HG03442 (cell line): Measurements from ENCODE around the gene DNAH3.
"Not testable (repeated sequence)": the region's sequence is repeated elsewhere in the genome, so short reads cannot be mapped to it uniquely, and the experiment has no call there.

Experiments
- ATAC-seq: cut with Tn5 transposase; IDR thresholded peaks from one replicate; pipeline ENCODE4 v1.9.1; 2021; ENCODE audit warnings: mild to moderate bottlenecking, moderate library complexity; ENCODE audit not compliant: unreplicated experiment

Gene DNAH3

GRCh38 chr16:21023509-21024202 lies 127.0 kb downstream of the DNAH3 start:
- no peak for ATAC-seq

GRCh38 chr16:21021316-21021715 lies 129.3 kb downstream of the DNAH3 start:
- ATAC-seq: no peak

GRCh38 chr16:21009815-21010214 lies 140.8 kb downstream of the DNAH3 start:
- ATAC-seq: no peak

DNA sequence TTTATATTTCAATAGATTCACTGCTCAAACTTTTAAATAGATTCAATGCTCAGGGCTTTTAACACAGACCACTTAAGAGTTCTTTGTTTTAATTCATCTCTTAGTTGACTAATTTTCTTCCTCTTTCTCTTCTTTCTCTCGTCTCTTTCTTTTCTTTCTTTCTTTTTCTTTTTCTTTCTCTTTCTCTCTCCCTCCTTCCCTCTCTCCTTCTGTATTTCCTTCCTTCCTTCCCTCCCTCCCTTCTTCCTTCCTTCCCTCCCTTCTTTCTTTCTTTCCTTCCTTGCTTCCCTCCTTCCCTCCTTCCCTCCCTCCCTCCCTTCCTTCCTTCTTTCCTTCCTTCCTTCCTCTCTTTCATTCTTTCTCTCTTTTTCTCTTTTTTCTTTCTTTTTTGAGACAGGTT lies 145.6 kb downstream of the DNAH3 start:
- ATAC-seq: no peak

DNA sequence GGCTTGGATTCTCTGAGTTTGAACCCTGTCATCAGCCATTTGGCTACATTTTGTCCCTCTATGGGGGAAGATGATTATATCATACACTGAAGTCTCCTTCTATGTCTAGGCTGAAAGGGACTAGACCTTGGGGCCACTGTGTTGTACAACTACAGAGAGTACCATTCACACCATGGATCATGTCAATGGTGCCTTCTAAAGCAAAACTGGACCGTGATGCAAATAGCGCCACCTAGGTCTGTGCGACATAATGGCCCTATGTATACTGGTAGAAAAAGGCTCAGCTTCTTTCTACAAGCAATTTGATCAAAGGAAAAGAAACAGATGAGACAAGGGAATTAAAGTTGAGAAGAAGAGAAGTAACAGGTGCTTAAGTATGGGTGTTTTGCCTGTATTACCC lies 149.4 kb downstream of the DNAH3 start:
- no peak for ATAC-seq

GRCh38 chr16:20997147-20997546 lies 153.5 kb downstream of the DNAH3 start:
- no peak for ATAC-seq

GRCh38 chr16:20995711-20996110 lies 154.9 kb downstream of the DNAH3 start:
- no peak for ATAC-seq

- ATAC-seq: not testable (repeated sequence)
Observed at GRCh38 chr16:20989496-20990070, 161.1 kb downstream of the DNAH3 start.

DNA sequence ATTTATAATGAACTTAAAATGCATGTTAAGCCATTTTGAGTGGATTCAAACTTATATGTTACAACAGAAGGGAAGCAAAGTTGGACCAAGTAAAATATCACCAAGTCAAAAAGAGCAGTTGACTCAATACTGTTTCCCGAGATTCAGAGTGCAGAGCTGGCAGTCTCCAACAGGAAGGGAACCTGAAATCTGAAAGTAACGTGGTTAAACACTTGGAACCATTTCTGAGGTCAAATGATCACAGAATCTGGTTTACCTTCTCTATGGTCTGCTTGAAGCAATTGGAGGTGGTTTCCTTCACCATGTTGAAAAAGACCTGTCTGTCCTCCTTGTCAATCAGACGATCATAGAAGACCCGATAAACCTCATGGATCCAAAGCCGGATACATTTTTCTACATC lies 163.6 kb downstream of the DNAH3 start:
- no peak for ATAC-seq

GRCh38 chr16:20984019-20984418 lies 166.6 kb downstream of the DNAH3 start:
- no peak for ATAC-seq

DNA sequence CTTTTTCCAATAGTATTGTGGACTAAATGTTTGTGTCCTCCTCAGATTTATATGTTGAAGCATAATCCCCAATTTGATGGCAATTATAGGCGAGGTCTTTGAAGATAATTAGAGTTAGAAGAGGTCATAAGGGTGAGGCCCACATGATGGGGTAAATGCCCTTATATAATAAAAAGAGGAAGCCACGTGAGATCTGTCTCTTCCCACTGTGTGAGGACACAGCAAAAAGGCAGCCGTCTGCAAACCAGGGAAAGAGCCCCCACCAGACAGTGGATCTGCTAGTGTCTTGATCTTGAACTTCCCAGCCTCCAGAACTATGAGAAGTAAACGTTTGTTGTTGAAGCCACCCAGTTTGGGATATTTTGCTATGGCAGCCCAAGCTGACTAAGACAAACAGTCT lies 174.1 kb downstream of the DNAH3 start:
- ATAC-seq: no peak

- not testable (repeated sequence) for ATAC-seq
Observed at GRCh38 chr16:20973201-20973600, 177.4 kb downstream of the DNAH3 start.

DNA sequence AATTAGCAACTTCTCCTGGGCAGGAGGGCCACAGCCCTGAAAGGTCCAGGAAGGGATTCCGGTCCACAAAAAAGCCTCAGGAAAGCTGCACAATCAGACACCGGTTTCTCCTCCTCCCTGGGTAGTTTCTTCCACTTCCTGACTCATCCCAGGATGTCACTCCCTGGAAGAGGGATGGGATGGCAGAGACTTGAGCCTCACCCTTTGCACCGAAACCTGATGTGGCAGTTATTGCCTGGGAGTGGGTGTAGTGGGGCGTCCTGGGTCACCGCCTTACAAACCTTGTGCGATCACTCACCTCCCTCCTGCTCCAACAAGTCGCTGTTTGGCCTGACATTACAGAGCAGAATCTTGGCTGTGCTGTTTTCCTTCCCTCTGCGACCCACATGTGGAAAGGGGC lies 179.2 kb downstream of the DNAH3 start:
- ATAC-seq: no peak

DNA sequence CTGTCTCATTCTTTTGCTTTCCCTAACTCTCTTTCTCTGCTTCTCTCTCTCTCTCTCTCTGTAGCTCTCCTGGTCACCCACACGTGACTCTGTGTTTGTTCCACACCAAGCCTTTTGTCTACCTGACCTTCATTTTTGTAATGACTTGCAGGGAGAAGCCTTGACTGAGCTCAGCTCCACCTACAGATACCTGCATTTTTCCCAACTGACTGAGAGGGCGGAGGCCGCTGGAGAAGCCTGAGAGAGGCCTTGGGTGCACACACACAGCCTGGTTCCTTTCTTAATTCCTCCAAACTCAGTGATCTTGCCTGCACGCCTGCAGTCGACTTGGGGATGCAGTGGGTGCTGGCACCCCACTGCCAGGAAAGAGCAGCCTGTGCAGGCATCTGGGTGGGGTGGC lies 181.3 kb downstream of the DNAH3 start:
- ATAC-seq: no peak

DNA sequence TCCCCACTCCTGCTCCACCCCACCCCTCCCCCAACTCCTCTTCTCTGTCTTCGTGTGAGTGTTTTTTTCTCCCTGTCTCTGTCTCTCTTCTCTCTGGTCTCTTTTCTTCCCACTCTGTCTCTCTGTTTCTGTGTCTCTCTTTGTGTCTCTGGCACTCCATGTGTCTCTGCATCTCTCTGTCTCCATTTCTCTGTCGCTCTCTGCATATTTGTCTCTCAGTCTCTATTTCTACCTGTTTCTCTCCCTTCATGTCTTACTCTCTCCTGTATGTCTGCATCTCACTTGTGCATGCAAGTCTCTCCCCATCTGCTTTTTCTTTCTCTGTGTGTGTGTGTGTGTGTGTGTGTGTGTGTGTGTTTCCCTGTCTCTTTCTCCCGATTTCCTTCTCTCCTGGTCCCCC lies 181.9 kb downstream of the DNAH3 start:
- ATAC-seq: no peak

GRCh38 chr16:20960899-20961298 lies 189.7 kb downstream of the DNAH3 start:
- ATAC-seq: no peak

- ATAC-seq: no peak
Observed at GRCh38 chr16:20957153-20957552, 193.5 kb downstream of the DNAH3 start.

GRCh38 chr16:20956319-20956718 lies 194.3 kb downstream of the DNAH3 start:
- no peak for ATAC-seq

GRCh38 chr16:20954574-20954973 lies 196.1 kb downstream of the DNAH3 start:
- ATAC-seq: no peak

DNA sequence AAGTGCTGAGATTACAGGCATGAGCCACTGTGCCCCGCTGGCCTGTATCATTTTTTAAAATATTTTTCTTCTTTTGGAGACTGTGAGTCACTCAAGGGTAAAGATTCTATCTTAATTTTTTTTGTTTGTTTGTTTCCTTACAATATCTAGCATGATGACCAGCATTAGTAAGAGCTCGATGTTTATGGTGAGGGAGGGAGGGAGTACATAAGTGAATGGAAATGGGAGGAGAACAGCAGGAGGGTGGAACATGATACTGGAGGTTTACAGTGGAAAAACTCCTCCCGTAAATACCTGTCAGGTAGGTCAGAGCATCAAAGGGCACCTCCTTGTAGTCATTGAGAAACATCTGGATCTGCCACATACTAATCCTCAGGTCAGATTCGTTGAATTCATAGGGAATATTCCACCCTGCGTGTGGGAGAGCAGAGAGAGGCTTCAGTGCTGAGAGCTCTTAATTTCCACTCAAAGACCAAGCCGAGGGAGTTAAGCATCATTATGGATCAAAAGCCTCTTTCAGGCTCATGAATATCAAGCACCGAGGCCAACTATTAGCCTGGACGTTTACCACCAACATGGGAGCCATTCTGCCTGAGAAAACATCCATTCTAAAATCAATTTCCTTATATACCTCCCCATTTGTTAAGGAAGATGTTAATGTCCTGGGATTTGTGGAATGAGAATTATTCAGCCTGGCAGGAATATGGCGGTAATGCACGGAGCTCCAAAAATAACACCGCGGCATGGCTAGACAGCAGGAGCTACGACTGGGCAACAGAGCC lies 198.3 kb downstream of the DNAH3 start:
- ATAC-seq: no peak

DNA sequence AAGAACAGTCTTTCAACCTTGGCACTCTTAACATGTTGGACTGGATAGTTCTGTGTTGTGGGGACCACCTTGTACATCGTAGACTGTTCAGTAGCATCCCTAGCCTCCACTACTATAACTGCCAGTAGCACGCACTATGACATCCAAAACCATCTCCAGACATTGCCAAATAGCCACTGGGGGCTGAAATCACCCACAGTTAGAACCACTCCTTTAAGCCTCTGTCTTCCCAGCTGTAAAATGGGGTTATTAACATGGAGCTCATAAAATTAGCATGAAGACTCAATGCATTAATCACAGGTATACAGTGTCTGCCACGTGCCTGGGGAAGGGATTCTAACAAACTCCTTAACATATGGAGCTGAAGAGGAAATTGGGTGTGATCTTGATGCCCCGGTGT lies 200.4 kb downstream of the DNAH3 start:
- no peak for ATAC-seq

DNA sequence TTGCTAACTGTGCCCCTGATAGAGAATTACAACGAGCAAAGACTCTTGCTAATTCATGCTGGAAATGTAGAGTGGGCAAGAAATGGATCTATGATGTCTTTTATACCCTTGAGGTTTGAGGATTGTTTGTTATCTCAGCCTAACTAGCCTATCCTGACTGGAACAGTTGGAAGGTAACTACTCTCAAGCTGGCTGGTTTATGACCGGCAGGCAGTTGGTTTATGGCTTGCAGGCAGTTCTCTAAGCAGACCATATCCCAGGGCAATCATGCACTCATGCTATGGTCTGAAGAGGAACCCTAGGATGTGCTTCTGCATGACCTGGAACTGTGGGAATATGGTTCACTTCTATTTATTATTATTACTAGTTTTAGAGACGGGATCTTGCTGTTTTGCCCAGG lies 201.0 kb downstream of the DNAH3 start:
- ATAC-seq: no peak
